HepG2 (cell line): Measurements from ENCODE around the gene NUP62. TPM values are rescaled to one million over a fixed set of nuclear protein-coding genes. Genes with fewer than 3 reads are reported as not detected.

Experiments used
- FOSL1 ChIP-seq: sonication (generic); formaldehyde crosslinking; IDR thresholded peaks from 2 replicates; pipeline ENCODE4 v1.9.0; 2021; ENCODE audit warnings: missing genetic modification reagents, borderline replicate concordance
- FOXO4 ChIP-seq: sonication (generic); formaldehyde crosslinking; conservative IDR thresholded peaks from 2 replicates; pipeline ENCODE4 v1.8.1; 2023; ENCODE audit warnings: missing genetic modification reagents
- GMEB1 ChIP-seq: sonication (generic); formaldehyde crosslinking; IDR thresholded peaks from 2 replicates; pipeline ENCODE4 v1.5.1; 2020; ENCODE audit warnings: missing genetic modification reagents, mild to moderate bottlenecking, borderline replicate concordance
- KLF13 ChIP-seq: sonication (generic); formaldehyde crosslinking; IDR thresholded peaks from 2 replicates; pipeline ENCODE4 v1.4.0; 2020; ENCODE audit warnings: mild to moderate bottlenecking, missing genetic modification reagents
- SALL1 ChIP-seq: sonication (generic); formaldehyde crosslinking; IDR thresholded peaks from 2 replicates; pipeline ENCODE4 v1.8.0; 2022; ENCODE audit warnings: mild to moderate bottlenecking, missing genetic modification reagents
- ZHX2 ChIP-seq, 2 experiments: sonication (generic) in 1 of 2; formaldehyde crosslinking in 1 of 2; IDR thresholded peaks; 2 replicates each; pipeline versions ENCODE4 v1.6.1 to v1.9.0; 2014 to 2022; ENCODE audit warnings: antibody characterized with exemption in 1 of 2, borderline replicate concordance in 1 of 2, inconsistent platforms in 1 of 2, low read depth in 1 of 2, missing genetic modification reagents in 1 of 2
- ZNF160 ChIP-seq: sonication (generic); formaldehyde crosslinking; IDR thresholded peaks from 2 replicates; pipeline ENCODE4 v1.8.0; 2022; ENCODE audit warnings: mild to moderate bottlenecking, inconsistent platforms, missing genetic modification reagents
- ZNF256 ChIP-seq: sonication (generic); formaldehyde crosslinking; conservative IDR thresholded peaks from 2 replicates; pipeline ENCODE4 v1.4.0; 2020; ENCODE audit warnings: missing genetic modification reagents
- ZNF275 ChIP-seq: sonication (generic); formaldehyde crosslinking; IDR thresholded peaks from 2 replicates; pipeline ENCODE4 v1.8.0; 2022; ENCODE audit warnings: missing genetic modification reagents, mild to moderate bottlenecking, inconsistent platforms, borderline replicate concordance
- ZNF430 ChIP-seq: sonication (generic); formaldehyde crosslinking; IDR thresholded peaks from 2 replicates; pipeline ENCODE4 v1.9.0; 2021; ENCODE audit warnings: mild to moderate bottlenecking, missing genetic modification reagents
- ZNF567 ChIP-seq: sonication (generic); formaldehyde crosslinking; IDR thresholded peaks from 2 replicates; pipeline ENCODE4 v1.8.1; 2023; ENCODE audit warnings: mild to moderate bottlenecking, missing genetic modification reagents, borderline replicate concordance
- ZNF577 ChIP-seq: sonication (generic); formaldehyde crosslinking; IDR thresholded peaks from 2 replicates; pipeline ENCODE4 v1.4.0; 2020; ENCODE audit warnings: mild to moderate bottlenecking, low read depth, missing genetic modification reagents, borderline replicate concordance
- ZNF768 ChIP-seq: sonication (generic); formaldehyde crosslinking; IDR thresholded peaks from 2 replicates; pipeline ENCODE4 v1.4.0; 2020; ENCODE audit warnings: missing genetic modification reagents
- ZNF879 ChIP-seq: sonication (generic); formaldehyde crosslinking; IDR thresholded peaks from 2 replicates; pipeline ENCODE4 v1.8.1; 2023; ENCODE audit warnings: missing genetic modification reagents
- ZZZ3 ChIP-seq: sonication (generic); formaldehyde crosslinking; IDR thresholded peaks from 2 replicates; pipeline ENCODE4 v1.4.0; 2020; ENCODE audit warnings: missing genetic modification reagents, mild to moderate bottlenecking, borderline replicate concordance
- polyA plus RNA-seq, 8 experiments: library from polyadenylated mRNA; depleted of rRNA in 3 of 8; stranded (reverse) in 7 of 8; unstranded in 1 of 8; fragments of >200 nt; fragmentation: Illumina TruSeq in 4 of 8; extraction: Trizol in 4 of 8; gene quantifications; 2 replicates each; pipeline versions ENCODE4 v1.2.1 to v1.2.3, GENCODE V29; 2011 to 2016; ENCODE audit warnings: low read depth in 4 of 8, missing spikeins in 1 of 8, mixed read lengths in 1 of 8; ENCODE audit not compliant: insufficient read depth in 1 of 8
- total RNA-seq, 5 experiments: library from RNA; depleted of rRNA; stranded (reverse); fragments of >200 nt; fragmentation: Illumina TruSeq; extraction: Trizol; gene quantifications; 2 replicates each; pipeline ENCODE4 v1.2.3, GENCODE V29; 2016; ENCODE audit warnings: low read depth in 1 of 5

The NUP62 gene
- total and polyA plus RNA-seq, 2 of the 13 experiments (the other 11 are each of a cell fraction or from before 2014, with no cell fraction given), result 16.5 to 41.5 TPM

- TF ChIP-seq ZNF430 (CRISPR knock-in tag), result peak; percentile 82; the same call in 1 of the 2 replicates
- TF ChIP-seq FOXO4 (CRISPR knock-in tag), result no peak
- peak; percentile 72; the same call in 1 of the 2 replicates for TF ChIP-seq ZNF577 (CRISPR knock-in tag)
- peak; percentile 53; the same call in 1 of the 2 replicates for TF ChIP-seq ZNF567
- peak; percentile 72; the same call in 1 of the 2 replicates for TF ChIP-seq GMEB1
- TF ChIP-seq ZNF879 (CRISPR knock-in tag), result peak; percentile 64; the same call in 1 of the 2 replicates
- TF ChIP-seq KLF13 (CRISPR knock-in tag), result 0 out of 2 replicates have a peak, but pooled peaks have one; percentile 65
- peak; percentile 78; the same call in 1 of the 2 replicates for TF ChIP-seq ZNF160 (CRISPR knock-in tag)
- peak; percentile 77; the same call in 1 of the 2 replicates for TF ChIP-seq ZNF275
- peak; percentile 32; the same call in 1 of the 2 replicates for TF ChIP-seq ZZZ3 (CRISPR knock-in tag)
- peak; percentile 80 for TF ChIP-seq SALL1 (CRISPR knock-in tag)
- TF ChIP-seq ZNF768 (CRISPR knock-in tag), result peak; percentile 63; the same call in 1 of the 2 replicates
- TF ChIP-seq ZNF256 (CRISPR knock-in tag), result peak; percentile 87; the same call in 1 of the 2 replicates
- no peak for TF ChIP-seq FOSL1 (CRISPR knock-in tag)
- TF ChIP-seq ZHX2 (IDR thresholded peaks at IDR 0.05; ENCODE audit: low read depth), result no peak
- TF ChIP-seq ZHX2 (CRISPR knock-in tag; IDR thresholded peaks at IDR 0.05; ENCODE audit: borderline replicate concordance), result peak; percentile 89
Measured at GRCh38 chr19:49929121-49929610, at the start of gene NUP62, which contains the start of gene ATF5 (continued).
